ENCODE measurements around the gene SIAH3.
A peak's percentile ranks its signal among the peaks of the same experiment; 100 is the strongest.

Gene SIAH3

DNA sequence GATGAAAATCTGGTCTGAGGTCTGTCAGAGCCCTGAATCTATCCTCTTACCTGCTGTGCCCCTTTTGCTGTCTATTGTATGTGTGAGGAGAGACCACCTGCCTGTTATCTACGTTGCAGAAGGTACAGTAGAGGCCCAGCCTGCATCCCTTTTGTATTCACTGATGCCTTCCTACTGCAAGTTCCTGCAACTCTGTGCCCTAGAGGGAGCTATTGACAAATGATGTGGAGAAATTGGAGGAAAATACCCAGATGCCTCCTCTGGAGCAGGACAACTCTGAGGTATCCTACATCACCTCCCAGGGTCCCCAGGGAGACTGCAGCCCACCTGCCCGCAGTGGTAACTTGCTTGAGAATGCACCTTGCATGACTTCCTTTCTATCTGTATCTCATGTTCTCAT, 33.7 kb downstream of the SIAH3 start:
- no peak for DNase-seq

DNA sequence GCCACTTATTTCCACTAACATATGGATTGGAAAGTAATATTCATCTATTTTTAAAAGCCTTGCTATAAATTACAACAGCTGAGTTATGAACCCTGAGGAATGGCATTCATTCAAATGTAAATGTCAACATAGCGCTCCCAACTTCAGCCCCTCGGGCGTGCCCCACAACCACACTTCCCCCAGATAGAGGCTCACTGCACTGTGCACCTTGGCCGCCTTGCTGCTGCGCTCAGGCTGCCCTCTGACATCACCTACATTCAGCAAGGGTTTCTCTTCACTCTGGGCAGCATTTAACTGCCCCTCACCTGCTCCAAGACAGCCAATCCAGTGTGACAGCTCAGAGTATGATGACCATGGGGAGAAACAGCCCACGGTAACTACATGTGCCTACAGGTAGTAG, 35.1 kb downstream of the SIAH3 start:
- DNase-seq = no peak

DNA sequence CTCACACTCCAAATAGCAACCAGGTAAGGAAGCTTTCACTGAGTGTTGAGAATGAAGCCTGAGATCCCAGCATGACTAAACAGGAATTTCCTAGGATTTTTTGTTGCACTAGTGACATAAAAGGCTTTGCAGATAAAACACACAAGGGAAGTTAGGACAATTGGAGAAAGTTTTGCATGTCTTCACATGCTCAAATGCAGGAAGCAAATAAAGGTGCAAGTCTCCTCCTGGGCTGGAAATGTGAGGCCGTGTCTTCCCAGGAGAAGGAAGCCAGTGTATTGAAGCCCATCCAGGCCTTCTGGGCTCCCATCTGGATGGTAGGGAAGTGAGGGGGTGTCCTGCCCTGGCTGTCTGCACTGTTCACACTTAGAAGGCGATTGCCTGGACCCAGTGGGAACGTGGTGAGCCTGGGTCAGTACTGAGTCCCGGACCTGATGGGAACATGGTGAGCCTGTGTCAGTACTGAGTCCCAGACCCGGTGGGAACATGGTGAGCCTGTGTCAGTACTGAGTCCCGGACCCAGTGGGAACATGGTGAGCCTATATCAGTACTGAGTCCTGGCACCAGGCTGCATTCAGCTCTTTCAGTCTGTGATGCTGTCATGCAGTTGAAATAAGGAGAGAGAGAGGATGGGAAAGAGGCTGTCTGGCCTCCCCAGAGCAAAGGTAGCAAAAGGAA, 38.7 kb downstream of the SIAH3 start:
- DNase-seq = no peak

DNA sequence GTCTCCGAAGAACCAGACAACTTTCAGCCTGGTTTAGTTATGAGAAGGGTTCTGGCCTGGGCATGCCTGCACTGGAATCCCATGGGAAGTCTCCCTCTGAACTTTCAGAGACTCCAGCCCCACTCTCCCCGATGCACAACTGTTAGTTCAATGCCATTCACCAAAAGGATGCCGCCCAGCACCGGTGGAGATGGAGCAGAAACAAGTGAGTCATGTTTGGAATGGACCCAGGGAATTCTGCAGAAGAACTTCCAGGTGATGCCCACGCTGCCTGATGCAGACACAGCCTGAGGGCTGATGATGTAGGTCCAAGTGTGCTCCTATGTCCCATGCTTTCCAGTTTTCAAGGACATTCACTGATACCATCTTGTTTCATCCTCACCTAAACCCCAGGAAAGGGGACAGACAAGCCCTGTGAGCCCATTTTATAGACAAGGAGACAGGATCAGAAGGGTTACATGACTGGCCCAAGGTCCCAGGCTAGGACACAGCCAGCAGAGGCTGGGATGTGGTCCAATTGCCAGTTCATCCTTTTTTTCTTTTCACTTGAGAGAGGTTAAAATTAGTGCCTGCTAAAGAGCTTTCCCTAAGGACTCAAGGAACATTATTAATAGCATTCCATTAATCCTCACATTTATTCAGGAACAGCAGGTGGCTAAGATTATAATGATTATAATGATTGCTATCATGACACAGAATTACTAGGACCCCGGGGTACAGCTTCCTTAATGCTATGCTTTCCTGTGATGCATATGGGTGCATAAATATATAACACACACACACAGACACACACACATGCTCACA, 39.5 kb downstream of the SIAH3 start:
- no peak for DNase-seq

DNA sequence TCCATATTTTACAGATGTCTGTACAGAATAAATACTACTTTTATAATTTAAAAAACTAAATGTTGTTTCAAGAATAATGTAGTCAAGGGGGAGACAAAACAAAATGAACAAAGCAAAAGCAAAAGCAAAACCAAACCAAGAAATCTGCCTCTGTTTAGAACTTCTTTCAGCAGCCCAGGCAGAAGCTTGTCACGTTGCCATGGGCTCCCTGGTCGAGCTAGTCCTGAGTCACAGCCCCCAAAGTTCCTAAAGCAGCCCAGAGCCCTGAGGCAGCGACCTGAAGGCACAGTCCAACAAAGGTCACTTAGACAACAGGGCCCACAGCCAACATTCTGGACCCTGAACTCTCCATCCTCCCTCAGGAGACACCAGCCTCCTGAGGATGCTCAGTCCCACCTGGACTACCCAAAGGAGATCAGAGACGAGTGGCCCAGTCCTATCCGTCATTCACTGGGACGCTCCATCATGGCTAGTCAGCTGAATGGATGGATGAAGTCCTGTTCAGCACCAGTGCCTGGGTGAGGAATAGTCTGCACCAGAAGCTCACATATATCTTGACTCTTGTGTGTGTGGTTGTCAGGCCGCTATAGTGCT, 41.7 kb downstream of the SIAH3 start:
- DNase-seq = no peak

DNA sequence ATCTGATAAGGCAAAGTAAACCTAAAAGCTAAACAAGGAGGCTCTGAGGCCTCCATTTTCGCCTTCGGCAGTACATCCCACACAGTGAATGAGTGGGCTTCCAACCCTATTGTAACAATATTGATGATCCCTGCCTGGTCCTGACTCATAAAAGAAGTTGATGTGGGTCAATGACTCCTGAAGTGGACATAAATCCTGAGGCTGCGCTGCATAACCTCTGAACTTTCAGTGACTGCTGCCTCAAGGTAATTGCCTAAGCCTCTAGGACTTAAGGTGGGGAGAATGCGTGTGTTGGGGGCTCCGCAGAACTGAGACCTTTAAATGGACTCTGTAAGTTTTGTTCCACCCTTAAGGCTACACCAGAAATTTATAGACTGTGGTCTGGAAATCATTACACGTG, 42.6 kb downstream of the SIAH3 start:
- no peak for DNase-seq

DNA sequence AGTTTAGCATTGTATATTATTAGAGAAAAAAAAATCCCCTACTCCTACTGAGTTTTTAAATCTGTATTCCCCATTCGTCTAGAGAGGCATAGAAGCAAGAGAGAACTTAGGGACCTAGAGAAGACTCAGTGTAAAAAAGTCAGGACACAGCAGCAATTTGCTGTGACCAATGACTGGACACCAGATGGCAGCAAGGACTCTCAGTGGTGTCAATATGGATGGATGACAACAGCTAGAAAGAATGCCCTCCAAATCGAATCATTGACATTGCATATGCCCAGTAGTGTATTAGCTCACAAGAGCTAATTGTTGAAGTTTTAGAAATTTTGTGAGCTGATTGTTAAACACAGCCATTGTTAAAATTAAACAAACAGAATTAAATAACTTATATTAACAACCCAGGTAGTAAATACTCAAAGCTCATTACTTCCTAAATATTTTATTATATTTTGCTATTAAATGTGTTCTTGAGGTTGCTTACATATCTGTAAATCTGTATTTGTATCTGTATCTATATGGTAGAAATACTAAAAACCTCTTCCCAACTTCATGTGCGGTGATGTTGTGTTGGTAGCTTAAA, 43.9 kb downstream of the SIAH3 start:
- peak; percentile 1 for DNase-seq

DNA sequence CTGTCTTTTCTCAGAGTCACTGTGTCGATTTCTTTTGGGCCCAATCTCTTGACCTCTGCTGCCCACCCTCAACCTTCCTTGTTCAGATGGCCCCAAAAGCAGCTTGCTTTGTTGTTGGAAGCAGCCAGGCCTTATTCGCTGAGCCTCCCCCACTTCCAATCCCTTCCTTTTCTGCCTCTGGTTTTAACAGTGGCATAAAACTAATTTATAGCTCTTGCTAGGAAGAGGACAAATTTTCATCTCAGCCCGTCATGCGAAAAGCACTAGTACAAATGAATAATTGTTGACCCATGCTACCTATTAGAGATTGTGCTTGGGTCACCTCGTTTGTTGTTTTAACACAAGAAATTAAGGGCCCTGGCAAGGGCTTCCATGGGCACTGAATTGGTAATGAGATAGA, 51.1 kb downstream of the SIAH3 start:
- DNase-seq = no peak

DNA sequence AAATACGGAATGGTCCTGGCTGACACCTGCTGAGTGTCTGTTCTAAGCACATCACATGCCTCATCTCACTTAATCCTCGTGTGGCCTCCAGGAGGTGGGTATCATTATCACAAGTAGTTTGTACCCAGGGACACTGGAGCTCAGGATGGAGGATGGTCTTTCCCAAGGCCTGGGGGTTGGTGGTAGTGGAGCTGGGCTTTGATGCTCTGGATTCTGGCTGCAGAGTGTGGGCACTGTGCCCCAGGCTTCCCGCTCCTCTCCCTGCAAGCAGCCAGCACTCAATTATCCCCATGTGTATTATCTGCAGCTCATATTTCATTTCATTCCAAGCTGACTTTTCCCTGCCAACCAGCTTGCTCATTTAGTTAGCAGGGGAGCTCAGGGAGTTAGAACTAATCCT, 52.1 kb downstream of the SIAH3 start:
- DNase-seq = no peak

DNA sequence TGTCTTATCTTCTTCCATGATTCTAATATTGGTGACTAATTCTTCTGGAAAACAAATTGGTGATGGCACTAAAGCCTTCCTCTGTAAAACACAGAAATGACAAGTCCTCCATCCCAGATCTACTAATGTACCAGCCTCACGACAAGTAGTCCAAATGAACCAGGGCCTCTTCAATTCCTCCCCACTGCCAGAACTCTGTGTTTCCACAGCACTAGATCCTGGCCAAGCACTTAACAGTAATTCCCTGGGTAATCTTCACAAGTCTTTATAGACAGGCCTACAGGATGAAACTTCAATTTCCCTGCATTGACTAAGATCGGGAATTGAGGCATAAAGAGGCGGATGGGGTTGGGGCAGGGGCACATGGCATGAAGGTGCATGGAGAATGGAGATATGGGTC, 52.7 kb downstream of the SIAH3 start:
- DNase-seq = no peak

DNA sequence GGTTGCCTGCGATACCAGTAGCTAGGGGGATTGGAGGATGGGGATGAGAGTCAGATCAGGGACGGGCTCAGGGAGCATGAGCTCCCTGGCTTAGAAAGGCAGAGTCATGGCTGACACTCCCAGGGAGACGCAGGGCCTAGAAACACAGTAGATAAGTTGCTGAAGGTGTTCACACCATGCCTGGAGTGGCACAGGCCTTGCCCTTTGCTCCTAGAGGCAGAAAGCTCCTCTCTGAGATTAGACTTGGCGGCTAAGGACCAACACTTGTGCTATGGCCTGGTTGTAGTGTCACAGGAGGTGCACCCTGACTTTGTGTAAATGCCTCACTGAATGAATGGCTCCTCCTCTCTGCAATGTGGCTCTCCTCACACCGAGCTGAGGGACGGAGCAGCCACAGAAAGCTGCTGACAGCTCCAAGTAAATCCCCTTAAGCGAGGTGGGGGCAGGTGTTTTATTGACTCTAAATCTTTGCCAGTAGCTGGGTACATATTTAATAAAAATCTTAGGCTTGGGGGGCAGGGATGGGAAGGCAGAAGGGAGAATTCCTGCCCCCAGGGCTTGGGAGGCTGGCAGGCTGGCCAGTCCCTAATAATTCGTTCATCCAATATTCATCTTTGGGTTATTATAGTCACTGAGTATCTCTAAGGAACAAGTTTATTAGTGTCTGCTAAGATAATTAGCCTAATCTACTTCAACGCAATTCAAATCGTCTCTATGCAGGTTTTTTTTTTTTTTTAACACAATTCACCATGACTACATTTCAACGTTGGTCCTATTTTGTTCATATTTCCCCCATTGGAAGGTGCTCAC, 54.9 kb downstream of the SIAH3 start:
- no peak for DNase-seq

DNA sequence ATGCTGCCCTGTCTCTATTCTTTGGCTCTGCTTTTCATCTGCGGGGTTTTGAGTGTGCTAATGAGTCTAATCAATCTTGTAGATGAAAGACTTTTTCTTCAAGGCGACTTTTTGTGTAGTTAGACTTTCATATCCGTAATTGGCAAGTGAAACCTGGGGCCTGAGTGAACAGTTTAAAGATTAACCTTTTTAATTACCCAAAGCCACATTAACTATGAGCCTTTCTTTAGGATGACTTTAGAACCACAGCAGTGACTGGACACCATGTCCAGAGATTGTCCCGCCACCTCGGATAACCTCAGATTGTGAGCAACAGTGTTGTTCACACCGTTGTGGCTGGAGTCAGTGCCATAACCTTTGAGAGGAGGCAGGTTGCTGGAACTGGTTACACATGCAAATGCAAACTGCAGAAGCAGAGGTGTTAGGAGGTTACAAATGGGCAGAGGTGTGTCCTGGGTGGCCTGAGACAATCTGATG, 58.7 kb downstream of the SIAH3 start:
- no peak for DNase-seq

DNA sequence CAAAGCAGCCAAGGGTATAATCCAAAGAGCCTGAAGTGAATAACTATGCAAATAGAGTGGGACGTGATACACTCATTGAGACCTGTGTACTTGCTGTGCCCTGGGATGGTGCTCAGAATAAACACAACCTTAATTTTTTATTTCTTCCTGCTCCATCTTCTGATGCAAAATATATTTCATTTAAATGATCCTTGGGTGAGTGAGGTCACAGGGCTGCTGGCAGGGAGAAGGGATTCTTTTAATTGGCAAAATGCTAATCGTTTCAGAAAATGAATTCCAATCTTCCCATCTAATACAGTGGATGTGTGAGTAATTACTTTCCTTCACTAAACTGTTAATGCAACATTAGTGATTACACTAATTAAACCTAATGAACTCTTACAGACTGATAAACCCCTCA, 63.5 kb downstream of the SIAH3 start:
- DNase-seq = no peak

DNA sequence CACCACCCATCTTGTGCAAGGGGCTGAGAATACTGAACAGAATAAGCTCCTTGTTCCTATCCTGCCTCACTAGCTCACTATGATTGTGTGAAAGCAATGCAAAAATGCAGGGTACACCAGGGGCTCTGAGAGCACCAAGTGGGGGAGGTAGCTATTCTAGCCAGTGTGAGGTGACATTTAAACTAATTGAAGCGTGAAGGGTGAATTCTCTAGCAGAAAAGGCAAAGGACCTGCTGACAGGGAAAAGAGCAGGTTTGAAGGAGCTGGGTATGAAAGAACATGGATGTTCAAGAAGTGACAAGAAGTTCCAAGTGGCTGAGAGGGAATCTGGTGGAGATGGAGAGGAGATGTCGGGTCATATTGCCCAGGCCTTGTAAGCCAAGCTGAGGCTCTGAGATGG, 64.2 kb downstream of the SIAH3 start:
- DNase-seq = no peak

DNA sequence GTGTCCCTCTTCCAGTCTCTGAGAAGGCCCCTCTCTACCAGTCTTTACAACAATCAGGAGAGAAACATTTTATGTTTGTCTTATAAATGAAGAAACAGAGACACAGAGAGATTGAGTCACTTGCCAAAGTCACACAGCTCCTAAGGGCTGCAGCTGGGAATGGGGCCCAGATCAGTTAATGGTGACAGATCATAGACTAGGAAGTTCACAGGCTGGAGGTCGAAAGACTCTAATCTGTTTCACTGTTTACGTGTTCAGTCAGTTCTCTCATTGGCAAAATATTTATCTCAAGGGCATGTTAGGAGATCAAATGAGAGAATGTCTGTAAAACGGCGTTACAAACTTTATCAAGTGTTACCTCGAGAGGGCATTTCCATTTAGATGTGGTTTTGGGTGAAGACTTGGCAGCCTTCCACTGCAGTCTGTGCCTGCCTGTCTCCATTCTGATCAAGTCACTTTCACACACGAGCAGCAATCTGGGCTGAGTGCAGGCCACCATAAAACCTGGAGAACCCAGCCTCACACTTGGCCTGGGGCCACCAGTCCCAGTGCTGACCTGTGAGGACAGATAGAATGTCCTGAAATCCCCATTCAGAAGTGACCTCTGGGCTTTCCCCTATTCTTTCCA, 65.1 kb downstream of the SIAH3 start:
- no peak for DNase-seq

DNA sequence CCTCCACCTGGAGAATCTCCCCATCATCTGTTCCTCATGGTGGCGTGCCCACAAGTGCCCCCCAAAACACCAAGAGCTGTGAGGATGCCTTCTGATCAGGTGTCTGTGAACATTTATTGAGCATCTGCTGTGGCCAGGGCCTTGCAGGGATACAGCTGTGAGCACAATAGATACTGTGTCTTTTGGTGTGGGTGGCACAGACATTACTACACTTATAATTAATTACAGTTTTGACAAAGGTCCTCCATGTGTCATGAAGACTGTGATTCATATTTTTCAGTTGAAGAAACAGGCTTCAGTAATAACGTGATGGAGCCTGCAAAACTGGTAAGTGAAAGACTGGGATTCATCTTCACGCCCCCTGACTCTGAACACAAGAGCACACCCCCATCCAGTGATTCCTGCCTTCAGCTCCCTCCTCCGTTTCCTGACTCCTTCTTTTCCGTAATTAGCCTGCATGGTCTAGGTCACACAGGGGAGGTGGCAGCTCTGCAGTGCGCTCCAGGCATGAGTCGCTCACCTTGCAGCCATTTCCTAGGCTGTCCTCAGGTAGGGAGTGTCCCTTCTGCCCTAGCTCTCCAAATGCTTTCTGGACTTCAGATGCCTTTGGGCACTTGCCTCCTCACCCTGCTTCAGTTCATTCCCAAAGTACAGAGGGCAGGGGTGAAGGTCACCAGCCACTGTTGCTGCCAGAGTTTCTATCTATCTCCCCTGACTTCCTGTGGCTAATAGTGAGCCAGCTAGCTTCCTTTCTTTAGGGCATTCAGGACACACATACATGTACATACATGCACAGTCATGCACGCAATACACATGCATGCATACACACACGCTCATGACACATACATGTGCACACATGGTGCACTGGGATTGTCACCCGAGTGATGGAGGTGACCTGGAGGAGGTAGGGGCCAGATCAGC, 66.5 kb downstream of the SIAH3 start:
- DNase-seq = no peak

DNA sequence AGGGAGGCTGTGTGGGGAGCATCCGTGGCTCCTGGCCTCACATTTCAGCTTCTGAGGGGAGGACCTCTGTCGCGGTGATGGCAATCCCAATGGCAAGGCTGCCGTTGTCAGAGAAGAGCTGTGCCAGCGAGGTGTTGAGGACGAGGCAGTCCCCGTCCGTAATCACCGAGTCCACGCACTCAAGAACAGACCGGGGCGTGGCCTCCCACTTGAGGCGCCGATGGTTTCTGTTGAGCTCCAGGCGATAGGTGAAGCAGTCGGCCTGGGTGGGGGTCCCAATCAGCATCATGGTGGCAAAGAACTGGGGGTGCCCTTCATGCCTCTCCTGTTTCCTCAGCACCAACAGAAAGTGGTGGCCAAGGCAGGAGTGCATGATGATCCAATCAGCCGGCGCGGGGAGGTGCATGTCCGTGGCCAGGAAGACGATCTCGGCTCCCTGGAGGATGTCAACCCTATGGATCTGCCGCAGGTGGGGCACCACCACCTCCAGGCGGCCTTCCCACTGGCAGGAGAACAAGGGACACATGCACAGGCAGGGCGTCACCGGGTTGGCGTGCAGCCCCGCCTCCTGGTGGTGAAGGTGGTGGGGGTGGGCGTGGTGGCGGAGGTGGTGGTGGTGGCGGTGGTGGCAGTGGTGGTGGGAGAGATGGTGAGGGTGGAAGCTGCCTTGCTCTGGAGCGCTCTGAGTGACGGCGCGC, 68.1 kb downstream of the SIAH3 start:
- DNase-seq = no peak

DNA sequence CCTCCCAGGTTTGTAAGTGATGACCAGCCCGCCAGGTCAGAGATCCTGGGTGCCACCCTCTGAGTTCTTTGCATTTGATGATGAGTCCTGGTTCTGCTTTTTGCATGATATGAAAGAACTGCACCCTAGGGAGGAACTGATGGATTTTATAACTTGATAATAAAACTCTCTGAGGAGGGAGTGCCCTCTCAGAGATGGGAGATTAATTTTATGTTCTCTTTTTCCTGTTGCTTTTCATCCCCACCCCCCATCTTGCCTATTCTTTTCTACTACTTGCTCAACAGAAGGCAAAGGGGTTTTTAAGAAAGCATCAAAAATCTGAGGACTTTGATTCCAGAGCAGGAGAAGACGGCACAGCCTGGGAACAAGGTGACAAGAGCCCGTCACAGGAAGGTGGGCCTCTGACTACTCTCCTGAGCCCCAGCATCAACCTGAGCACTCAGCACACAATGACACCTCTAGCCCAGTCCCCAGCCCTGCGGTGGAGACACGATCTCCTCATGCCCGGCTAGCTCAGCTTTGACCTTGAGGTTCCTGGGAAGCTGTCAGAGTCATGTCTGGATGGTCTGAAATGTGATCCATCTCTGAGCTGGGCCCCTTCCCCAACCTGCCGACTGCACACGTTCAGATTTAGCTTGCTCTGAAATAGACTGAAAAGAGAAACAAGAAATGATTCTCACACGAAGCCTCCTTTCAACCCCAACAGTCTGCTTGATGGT, 69.1 kb downstream of the SIAH3 start:
- no peak for DNase-seq

DNA sequence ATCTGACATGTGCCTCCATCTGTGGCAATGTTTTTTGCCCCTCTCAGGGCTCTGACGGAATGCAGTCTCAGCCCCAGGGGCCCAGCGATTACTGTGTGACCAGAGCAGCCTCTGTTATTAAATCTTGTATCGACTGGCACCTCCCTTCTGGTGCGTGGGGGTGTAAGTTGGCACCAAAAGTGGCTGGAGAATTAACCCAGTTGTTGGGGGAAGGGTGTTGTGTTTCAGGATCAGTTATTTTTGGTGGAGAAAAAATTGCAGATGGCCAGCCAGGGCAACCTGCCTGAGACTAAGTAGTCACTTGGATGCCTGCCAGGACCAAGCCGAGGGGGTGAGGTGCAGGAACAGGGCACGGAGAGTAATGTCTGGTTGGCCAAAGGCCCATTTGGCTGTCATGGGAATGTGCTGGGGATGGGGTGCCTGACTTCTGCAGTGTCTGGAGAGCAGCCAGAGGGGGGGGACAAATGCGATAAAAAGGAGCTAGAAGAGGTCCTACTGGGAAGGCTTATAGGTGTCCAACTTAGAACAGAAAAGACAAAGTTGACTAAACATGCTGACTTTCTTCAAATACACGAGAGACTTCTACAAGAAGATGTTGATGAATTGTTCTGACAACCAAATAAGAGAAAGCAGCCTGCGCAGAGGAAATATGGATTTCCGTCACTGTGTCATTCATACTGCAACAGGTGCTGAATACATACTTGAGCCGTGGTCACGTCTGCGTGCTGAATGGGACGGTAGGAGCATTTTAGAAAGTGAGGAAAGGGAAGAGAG, 69.8 kb downstream of the SIAH3 start:
- DNase-seq = no peak

Data from amniotic stem cell (primary cell).